Measurements from ENCODE around the gene TREH.
"Not testable (repeated sequence)": the region's sequence is repeated elsewhere in the genome, so short reads cannot be mapped to it uniquely, and the experiment has no call there.

Gene TREH

GRCh38 chr11:118696673-118697226, 17.3 kb upstream of the TREH start:
- DNase-seq = no peak

- no peak for DNase-seq
Observed at GRCh38 chr11:118694771-118695170, 15.3 kb upstream of the TREH start.

DNA sequence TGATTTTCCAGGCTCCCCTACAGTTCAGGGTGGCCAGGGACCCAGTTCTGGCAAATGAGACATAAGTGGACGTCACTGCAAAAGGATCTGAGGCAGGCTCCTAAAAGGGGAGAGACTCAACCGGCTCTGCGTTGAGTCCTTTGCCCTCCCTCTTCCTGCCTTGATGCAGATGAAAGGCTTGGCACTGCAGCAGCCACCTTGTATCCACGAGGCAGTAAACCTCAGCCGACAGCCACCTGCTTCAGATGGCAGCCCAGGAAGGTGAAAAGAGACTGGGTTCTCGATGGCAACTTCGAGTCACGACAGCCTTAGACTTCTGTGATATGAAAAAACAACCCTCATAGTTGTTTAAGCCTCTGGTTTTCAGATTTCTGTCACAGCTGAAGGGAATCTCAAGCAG, 14.7 kb upstream of the TREH start:
- DNase-seq = no peak

DNA sequence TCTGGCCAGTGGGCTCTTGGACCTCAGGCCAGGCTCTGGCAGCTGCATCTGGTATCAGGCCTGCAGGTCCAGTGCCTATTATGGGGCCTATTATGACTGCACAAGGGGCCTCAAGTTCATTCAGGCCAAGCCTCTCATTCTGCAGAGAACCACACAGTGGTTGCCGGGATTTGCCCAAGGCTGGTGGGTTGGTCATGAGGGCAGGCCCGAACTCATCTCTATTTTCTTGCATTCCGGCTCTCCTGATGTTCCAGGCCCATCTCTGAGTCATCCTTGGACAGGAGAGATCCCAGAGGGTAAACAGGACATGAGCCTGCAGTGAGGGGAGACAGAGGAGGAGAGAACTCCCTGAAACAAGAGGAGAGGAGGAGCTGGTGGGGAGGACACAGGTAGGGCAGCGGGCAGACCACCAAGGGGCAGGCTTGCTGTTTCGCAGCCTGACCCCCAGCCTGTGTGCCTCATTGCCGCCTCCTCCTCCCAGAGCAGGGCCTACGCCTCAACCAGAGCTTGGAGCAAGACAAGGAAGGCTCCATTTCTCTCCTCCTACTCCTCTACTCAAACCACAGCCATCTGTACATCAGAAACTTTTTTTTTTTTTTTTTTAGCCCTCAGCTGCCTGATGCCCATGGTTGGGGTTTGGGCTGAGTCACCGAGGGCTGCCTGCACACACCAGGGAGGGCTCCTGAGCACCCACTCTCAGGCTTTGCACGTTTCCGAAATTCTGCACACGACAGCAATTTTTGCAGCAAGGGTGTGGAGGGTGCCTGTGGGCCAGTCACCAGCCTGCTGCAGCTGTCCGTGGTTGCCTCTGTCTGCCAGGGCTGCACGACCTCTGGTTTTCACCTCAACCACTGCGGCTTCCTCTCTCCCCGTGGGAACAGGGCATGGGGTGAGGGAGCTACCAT, 12.7 kb upstream of the TREH start:
- DNase-seq = peak in 3 of 58 donors; percentile 40 to 72 (median 42)

- no peak for DNase-seq
Observed at GRCh38 chr11:118690553-118691304, 11.3 kb upstream of the TREH start.

DNA sequence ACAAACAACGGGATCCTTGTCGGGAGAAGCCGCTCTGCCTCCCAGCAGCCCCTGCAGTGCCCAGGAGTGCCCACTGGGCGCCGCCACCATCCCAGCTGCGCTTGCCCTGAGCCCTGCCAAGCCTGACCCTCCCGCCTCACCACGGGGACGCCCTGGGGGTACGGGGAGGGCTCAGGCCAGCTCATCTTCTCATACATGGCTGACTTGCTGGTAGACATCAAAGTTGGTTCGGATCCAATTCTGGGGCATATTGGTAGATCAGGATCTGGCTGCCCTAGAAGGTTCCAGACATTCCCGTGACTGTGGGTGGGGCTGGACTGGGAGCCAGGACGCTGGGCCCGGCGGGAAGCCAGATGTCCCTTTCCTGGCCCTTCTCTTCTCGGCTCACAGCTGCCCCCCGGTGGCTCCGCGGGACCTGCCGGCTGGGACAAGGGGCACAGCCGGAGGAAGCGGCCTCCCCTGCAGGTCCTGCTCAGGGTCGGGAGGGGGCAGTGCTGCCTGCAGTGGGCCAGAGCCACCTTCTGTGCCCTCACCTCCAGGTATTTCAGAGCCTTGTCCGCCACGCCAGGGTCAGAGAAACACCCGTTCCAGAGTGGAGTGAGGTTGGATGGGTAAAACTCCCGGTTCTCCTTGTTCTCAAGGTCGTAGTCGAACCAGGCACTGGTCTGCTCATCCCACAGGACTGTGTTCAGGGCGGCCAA, 10.6 kb upstream of the TREH start:
- DNase-seq = peak in 57 of 58 donors; percentile 69 to 100 (median 94)

GRCh38 chr11:118689503-118689851, 10.0 kb upstream of the TREH start:
- DNase-seq = peak in 3 of 58 donors; percentile 53 to 73 (median 59)

- DNase-seq = no peak
Observed at GRCh38 chr11:118688851-118689502, 9.5 kb upstream of the TREH start.

DNA sequence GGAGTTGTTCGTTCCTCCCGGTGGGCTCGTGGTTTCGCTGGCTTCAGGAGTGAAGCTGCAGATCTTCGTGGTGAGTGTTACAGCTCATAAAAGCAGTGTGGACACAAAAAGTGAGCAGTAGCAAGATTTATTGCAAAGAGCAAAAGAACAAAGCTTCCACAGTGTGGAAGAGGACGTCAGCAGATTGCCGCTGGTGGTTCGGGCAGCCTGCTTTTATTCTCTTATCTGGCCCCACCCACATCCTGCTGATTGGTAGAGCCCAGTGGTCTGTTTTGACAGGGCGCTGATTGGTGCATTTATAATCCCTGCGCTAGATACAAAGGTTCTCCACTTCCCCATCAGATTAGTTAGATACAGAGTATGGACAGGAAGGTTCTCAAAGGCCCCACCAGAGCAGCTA, 8.9 kb upstream of the TREH start:
- peak in 13 of 58 donors; percentile 5 to 42 (median 23) for DNase-seq

DNA sequence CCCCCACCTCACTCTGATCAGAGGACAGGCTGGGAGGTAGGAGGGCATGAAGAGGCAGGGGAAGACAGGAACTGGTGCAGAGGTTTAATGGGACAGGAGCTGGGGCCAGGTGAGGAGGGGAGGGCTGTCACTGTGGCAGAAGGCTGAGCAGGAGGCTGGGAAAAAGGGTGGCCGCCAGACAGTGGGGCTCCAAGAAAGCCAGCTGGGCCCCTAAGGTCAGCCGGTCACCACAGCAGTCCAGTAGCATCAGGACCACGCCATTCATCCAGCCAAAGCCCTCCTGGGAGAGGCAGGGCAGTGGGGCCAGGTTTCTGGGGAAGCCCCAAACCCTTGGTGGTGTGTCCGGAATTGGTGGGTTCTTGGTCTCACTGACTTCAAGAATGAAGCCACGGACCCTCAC, 8.5 kb upstream of the TREH start:
- DNase-seq = no peak

DNA sequence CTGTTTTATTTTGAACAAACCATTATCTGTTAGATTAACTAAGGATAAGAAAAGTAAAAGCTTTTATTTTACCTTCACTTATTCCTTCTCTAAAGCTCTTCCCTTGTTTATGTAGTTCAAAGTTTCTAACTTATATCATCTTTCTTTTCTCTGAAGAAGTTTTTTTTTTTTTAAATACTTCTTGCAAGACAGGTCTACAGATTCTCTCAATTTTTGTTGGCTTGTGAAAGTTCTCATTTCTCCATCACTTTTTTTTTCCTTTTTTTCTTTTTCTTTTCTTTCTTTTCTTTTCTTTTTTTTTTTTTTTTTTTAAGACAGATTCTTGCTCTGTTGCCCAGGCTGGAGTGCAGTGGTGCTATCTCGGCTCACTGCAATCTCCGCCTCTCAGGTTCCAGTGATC, 4.7 kb upstream of the TREH start:
- DNase-seq = no peak

- DNase-seq = not testable (repeated sequence)
Observed at GRCh38 chr11:118682939-118683338, 3.5 kb upstream of the TREH start.

GRCh38 chr11:118682372-118682771, 2.9 kb upstream of the TREH start:
- no peak for DNase-seq

GRCh38 chr11:118678908-118679307, 542 bp downstream of the TREH start:
- DNase-seq = not testable (repeated sequence)

DNA sequence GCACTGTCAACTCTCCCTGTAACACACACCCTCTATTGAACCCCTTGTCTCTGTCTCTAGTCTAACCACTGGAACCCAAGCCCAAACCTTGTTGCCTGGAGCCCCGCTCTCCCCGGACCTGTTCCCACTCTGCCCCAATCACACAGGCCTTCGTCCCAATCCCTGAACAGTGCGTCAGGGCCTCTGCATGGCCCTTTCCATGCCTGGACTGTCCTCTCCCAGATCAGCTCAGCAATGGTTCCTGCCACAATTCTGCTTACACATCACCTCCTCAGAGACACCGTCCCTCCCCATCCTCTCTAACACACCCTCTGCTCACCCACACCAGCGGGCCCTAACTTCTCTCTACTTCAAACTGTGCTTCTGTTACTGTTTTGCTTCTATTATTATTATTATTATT, 1.5 kb downstream of the TREH start:
- no peak for DNase-seq

DNA sequence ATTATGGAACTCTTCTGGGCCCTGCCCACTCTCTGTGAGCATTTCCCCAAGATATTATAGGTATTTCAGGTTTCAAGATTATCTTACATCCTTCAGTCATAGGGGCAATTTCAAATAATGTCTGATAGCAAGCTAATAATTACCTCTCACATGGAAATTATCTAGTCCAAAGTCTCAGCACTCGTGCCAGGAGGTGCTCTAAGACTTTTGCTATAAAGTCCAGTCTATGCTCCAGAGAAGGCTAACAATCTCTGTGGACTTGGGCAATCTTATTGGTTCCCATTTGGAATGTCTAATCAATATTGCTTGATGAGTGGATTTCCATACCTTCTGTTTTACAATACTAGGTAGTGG, 5.4 kb downstream of the TREH start:
- DNase-seq = no peak

- peak in 1 of 58 donors; percentile 31 for DNase-seq
Observed at GRCh38 chr11:118673361-118674081, 5.9 kb downstream of the TREH start.

DNA sequence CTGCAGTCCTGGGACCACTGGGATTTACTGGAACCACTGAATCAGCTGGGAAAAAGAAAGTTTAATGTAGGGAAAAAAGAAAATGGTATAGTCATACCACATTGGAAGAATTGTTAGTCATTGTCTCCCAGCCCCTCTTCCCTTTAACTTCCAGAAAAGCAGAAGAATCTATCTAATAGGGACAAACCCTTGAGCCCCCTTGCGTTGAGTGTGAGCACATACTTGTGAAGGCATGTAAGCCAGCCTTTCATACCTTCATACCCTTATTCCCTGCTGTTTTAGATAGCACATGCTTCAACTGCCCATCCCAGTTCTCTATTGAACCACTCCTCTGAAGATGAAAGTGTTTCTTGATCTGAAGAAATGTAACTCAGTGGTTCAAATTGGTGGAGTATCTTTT, 6.6 kb downstream of the TREH start:
- DNase-seq = no peak

- DNase-seq = no peak
Observed at GRCh38 chr11:118671254-118671653, 8.2 kb downstream of the TREH start.

- DNase-seq = no peak
Observed at GRCh38 chr11:118670063-118670462, 9.4 kb downstream of the TREH start.
